GM19328 (cell line): ENCODE measurements around the gene KIN.
"Not testable (repeated sequence)": the region's sequence is repeated elsewhere in the genome, so short reads cannot be mapped to it uniquely, and the experiment has no call there.

Source experiments
- ATAC-seq: cut with Tn5 transposase; IDR thresholded peaks from one replicate; pipeline ENCODE4 v1.9.1; 2021; ENCODE audit warnings: mild to moderate bottlenecking, moderate library complexity; ENCODE audit not compliant: unreplicated experiment

Gene KIN

GRCh38 chr10:7738536-7739407, 49.0 kb downstream of the KIN start:
- ATAC-seq: no peak

- no peak for ATAC-seq
Observed at GRCh38 chr10:7734821-7735220, 53.0 kb downstream of the KIN start.

- ATAC-seq: no peak
Observed at GRCh38 chr10:7722927-7723529, 64.8 kb downstream of the KIN start.

GRCh38 chr10:7720478-7720877, 67.3 kb downstream of the KIN start:
- no peak for ATAC-seq

GRCh38 chr10:7718685-7719084, 69.1 kb downstream of the KIN start:
- no peak for ATAC-seq

- no peak for ATAC-seq
Observed at GRCh38 chr10:7717767-7718166, 70.0 kb downstream of the KIN start.

- no peak for ATAC-seq
Observed at GRCh38 chr10:7715515-7715914, 72.3 kb downstream of the KIN start.

- not testable (repeated sequence) for ATAC-seq
Observed at GRCh38 chr10:7711075-7711474, 76.7 kb downstream of the KIN start.

- no peak for ATAC-seq
Observed at GRCh38 chr10:7710446-7710845, 77.3 kb downstream of the KIN start.

GRCh38 chr10:7708832-7709231, 79.0 kb downstream of the KIN start:
- no peak for ATAC-seq

GRCh38 chr10:7707858-7708622, 79.8 kb downstream of the KIN start:
- no peak for ATAC-seq

- ATAC-seq: no peak
Observed at GRCh38 chr10:7707102-7707501, 80.7 kb downstream of the KIN start.

- ATAC-seq: no peak
Observed at GRCh38 chr10:7706534-7707073, 81.2 kb downstream of the KIN start.

- ATAC-seq: no peak
Observed at GRCh38 chr10:7705341-7705740, 82.5 kb downstream of the KIN start.

GRCh38 chr10:7704071-7705016, 83.4 kb downstream of the KIN start:
- ATAC-seq: no peak

- no peak for ATAC-seq
Observed at GRCh38 chr10:7703140-7703539, 84.7 kb downstream of the KIN start, which contains the start of gene ITIH2. TSS of gene ITIH2 (plus strand) at chr10:7703316. CDS start at chr10:7703435, 119 bp downstream.

- ATAC-seq: no peak
Observed at GRCh38 chr10:7702288-7702812, 85.4 kb downstream of the KIN start.

GRCh38 chr10:7701158-7701742, 86.5 kb downstream of the KIN start:
- no peak for ATAC-seq
